Type B pancreatic cell (in vitro differentiated cells): ENCODE measurements around the gene GALNT10. TPM values are rescaled to one million over a fixed set of nuclear protein-coding genes. Genes with fewer than 3 reads are reported as not detected.

Experiments used
- DNase-seq: peaks from one replicate; pipeline ENCODE4 v3.0.0; 2021; ENCODE audit warnings: mixed read lengths; ENCODE audit not compliant: unreplicated experiment; ENCODE audit errors: extremely low spot score
- H3K27ac Mint-ChIP-seq: 2 replicates; pipeline ENCODE4 v1.8.0; 2021; ENCODE audit warnings: mild to moderate bottlenecking, mixed read lengths
- H3K27me3 Mint-ChIP-seq: 2 replicates; pipeline ENCODE4 v1.8.0; 2021; ENCODE audit warnings: mixed read lengths
- H3K36me3 Mint-ChIP-seq: 2 replicates; pipeline ENCODE4 v1.8.0; 2021; ENCODE audit warnings: mixed read lengths
- H3K4me1 Mint-ChIP-seq: one replicate; pipeline ENCODE4 v1.8.0; 2021; ENCODE audit warnings: mixed read lengths; ENCODE audit not compliant: unreplicated experiment
- H3K4me3 Mint-ChIP-seq: 2 replicates; pipeline ENCODE4 v1.8.0; 2021; ENCODE audit warnings: mild to moderate bottlenecking, mixed read lengths
- H3K9me3 Mint-ChIP-seq: 2 replicates; pipeline ENCODE4 v1.8.0; 2021; ENCODE audit warnings: mixed read lengths
- total RNA-seq: library from RNA; stranded (reverse); gene quantifications from 2 replicates; pipeline ENCODE4 v1.2.1, GENCODE V29; 2021; ENCODE audit warnings: low replicate concordance
- TF ChIP-seq, protein P1 (sequence below): fragments of 200-600 bp; sonication (generic); conservative IDR thresholded peaks from 2 replicates; pipeline ENCODE4 v1.5.0; 2021; ENCODE audit warnings: antibody characterized with exemption, mild to moderate bottlenecking

The GALNT10 gene
- total RNA-seq, 1 donor from 2014 or later: 23.0 TPM

DNA sequence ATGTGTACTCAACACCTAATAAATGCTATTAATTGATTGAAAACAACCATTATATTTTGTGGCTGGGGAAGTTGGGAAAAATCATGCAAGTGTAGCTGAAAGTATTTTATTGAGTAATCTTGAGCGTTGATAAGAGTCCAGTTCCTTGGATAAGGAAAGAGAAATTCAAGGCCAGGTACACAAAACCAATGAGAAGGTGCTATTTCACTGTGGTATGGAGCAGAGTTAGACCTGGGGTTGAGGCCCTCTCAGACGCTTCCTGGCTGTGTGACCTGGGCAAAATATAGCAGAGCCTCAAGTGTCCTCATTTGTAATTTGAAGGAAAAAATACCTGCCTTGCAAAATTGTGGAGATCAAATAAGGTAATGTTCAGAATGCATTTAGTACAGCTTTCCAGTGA, 50.1 kb downstream of the GALNT10 start:
- DNase-seq: no peak
- H3K36me3 Mint-ChIP-seq: no peaks in the 10 kb centered on the region
- peaks cover 28% of the 10 kb centered on the region for H3K4me1 Mint-ChIP-seq
- no peak overlapping the region for H3K4me3 Mint-ChIP-seq
- TF ChIP-seq, protein P1, sequence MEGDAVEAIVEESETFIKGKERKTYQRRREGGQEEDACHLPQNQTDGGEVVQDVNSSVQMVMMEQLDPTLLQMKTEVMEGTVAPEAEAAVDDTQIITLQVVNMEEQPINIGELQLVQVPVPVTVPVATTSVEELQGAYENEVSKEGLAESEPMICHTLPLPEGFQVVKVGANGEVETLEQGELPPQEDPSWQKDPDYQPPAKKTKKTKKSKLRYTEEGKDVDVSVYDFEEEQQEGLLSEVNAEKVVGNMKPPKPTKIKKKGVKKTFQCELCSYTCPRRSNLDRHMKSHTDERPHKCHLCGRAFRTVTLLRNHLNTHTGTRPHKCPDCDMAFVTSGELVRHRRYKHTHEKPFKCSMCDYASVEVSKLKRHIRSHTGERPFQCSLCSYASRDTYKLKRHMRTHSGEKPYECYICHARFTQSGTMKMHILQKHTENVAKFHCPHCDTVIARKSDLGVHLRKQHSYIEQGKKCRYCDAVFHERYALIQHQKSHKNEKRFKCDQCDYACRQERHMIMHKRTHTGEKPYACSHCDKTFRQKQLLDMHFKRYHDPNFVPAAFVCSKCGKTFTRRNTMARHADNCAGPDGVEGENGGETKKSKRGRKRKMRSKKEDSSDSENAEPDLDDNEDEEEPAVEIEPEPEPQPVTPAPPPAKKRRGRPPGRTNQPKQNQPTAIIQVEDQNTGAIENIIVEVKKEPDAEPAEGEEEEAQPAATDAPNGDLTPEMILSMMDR: no peak
- H3K9me3 Mint-ChIP-seq: no peaks in the 10 kb centered on the region
- H3K27ac Mint-ChIP-seq: no peak overlapping the region
- H3K27me3 Mint-ChIP-seq: no peaks in the 10 kb centered on the region

DNA sequence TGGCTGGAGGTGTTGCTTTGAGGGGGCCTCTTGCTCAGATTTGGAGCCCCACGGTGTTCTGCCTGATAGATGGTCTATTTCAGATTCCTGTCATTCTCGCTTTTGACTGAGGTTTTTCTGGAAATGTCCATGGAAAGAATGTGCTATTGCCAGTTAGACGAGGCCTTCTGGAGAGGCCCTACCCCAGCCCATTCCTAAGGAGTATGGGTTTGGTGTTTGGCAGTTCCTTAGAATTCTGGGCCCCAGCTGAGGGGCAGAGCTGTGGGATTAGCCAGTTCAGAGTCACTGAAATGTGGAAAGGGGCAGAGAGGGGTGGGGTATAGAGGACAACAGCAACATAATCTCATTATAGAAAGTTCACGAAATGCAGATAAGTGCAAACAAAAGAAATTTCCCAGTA, 50.5 kb downstream of the GALNT10 start:
- no peaks in the 10 kb centered on the region for H3K27me3 Mint-ChIP-seq
- peaks cover 28% of the 10 kb centered on the region for H3K4me1 Mint-ChIP-seq

DNA sequence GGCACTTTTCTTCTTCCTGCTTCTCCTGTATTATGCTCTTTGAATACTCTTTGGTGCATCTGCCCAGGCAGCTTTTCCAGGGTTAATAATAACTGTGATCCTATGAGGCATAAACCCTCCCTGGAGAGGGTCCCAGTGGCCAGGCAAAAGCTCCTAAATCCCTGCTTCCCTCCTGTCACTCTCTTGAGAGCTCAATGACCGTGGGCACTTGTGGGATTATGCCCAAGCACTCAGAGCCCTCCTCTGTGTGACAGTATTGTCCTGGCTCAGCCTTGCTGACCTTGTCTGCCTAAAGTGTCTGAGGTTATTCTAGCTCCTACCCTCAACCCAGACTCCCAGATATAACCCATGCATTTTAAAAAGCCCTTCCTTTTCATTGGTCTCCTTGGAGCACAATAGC, 51.9 kb downstream of the GALNT10 start:
- Mint-ChIP-seq H3K4me3 (no peak overlapping the region), H3K4me1 (peaks cover 24% of the 10 kb centered on the region), H3K9me3 (no peaks in the 10 kb centered on the region), H3K27ac (no peak overlapping the region), H3K27me3 (no peaks in the 10 kb centered on the region), H3K36me3 (no peaks in the 10 kb centered on the region)
- no peak for DNase-seq
- TF ChIP-seq, protein P1: no peak

More for the DNA sequence above, 50.5 kb downstream of the GALNT10 start:
- no peak for DNase-seq
- Mint-ChIP-seq H3K9me3 (no peaks in the 10 kb centered on the region), H3K27ac (no peak overlapping the region), H3K36me3 (no peaks in the 10 kb centered on the region), H3K4me3 (no peak overlapping the region)
- TF ChIP-seq, protein P1: no peak

DNA sequence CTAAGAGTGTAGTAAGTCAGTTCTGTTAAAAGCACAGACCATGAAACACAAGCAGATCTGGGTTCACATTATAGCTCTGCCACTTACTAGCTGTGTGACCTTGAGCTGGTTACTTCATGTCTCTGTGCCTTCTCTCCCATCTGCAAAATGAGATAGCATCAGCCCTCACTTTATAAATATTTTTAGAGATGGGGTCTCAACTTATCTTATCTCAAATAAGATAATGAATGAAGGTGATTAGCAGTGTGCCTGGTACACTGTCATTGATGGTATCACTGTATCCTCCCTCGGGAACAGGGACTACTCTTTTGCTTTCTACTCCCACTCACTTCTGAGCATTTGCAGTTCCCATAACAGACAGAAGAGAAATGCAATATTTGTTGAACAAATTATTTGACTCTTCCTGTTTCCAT, 52.4 kb downstream of the GALNT10 start:
- Mint-ChIP-seq H3K36me3 (no peaks in the 10 kb centered on the region), H3K4me1 (peaks cover 24% of the 10 kb centered on the region), H3K27me3 (no peaks in the 10 kb centered on the region), H3K9me3 (no peaks in the 10 kb centered on the region), H3K4me3 (no peak overlapping the region), H3K27ac (no peak overlapping the region)
- DNase-seq: no peak
- TF ChIP-seq, protein P1: no peak

DNA sequence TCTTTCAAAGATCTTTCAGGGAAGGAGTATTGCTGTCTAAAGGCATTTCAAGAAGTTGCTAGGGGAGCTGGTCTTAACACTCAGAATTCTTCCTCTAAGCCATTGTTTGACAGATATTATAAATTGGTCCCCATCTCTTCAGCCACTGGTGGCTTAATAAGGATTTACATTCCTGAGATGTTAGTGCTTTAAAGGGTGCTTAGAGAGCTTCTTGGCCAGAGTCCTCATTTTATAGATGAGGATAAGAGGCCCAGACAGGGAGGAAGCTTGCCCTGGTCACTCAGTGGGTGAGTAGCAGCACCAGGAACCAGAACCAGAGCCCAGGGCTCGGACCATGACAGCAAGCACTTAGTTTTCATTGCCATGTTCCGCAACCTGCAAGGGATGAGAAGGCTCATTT, 53.2 kb downstream of the GALNT10 start:
- Mint-ChIP-seq H3K27me3 (no peaks in the 10 kb centered on the region), H3K36me3 (no peaks in the 10 kb centered on the region), H3K9me3 (no peaks in the 10 kb centered on the region), H3K4me3 (no peak overlapping the region), H3K4me1 (peaks cover 24% of the 10 kb centered on the region), H3K27ac (no peak overlapping the region)
- DNase-seq: no peak
- TF ChIP-seq, protein P1: no peak

DNA sequence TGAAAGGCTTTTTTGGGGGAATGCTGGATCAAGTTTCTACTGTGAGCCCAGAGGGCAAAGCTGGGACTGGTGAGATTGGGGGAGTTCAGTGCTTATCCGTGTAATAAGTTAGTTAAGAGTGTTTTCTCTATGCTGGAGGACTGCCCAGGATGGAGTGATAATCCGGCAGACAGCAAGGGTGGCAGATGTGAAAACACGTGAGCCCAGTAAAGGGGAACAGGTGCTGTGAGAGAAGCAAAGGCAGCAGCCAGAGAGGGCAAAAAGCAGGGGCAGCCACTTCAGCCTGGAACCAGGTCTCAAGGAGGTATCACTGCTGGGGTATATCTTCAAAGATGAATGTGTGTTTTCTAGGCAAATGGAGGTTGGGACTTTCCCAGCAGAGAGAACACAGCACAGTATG, 53.9 kb downstream of the GALNT10 start:
- Mint-ChIP-seq H3K27me3 (no peaks in the 10 kb centered on the region), H3K27ac (no peak overlapping the region), H3K36me3 (no peaks in the 10 kb centered on the region), H3K9me3 (no peaks in the 10 kb centered on the region), H3K4me3 (no peak overlapping the region), H3K4me1 (peaks cover 24% of the 10 kb centered on the region)
- TF ChIP-seq, protein P1: no peak
- no peak for DNase-seq
